H9 (cell line): ENCODE measurements around the gene PPFIA2. TPM values are rescaled to one million over a fixed set of nuclear protein-coding genes. Genes with fewer than 3 reads are reported as not detected.

ENCODE experiments used
- DNase-seq: peaks from one replicate; pipeline ENCODE4 v3.0.0-alpha.2; 2017
- H2AFZ ChIP-seq: one replicate; pipeline ENCODE4 v1.6.1; 2013; ENCODE audit warnings: mild to moderate bottlenecking, low read length, control low read depth, moderate library complexity
- H2AK5ac ChIP-seq: 2 replicates; pipeline ENCODE4 v1.6.1; 2013; ENCODE audit warnings: low read length, control low read depth, mixed read lengths; ENCODE audit not compliant: insufficient read length
- H2BK120ac ChIP-seq: one replicate; pipeline ENCODE4 v1.6.1; 2013; ENCODE audit warnings: low read depth, mild to moderate bottlenecking, low read length, control low read depth, inconsistent platforms; ENCODE audit not compliant: poor library complexity, severe bottlenecking
- H2BK12ac ChIP-seq: 2 replicates; pipeline ENCODE4 v1.6.1; 2013; ENCODE audit warnings: low read length, control low read depth, mixed read lengths, low read depth; ENCODE audit not compliant: insufficient read length
- H2BK15ac ChIP-seq: 2 replicates; pipeline ENCODE4 v1.6.1; 2013; ENCODE audit warnings: low read depth, low read length, control low read depth
- H2BK20ac ChIP-seq: one replicate; pipeline ENCODE4 v1.6.1; 2013; ENCODE audit warnings: low read depth, mild to moderate bottlenecking, low read length, control low read depth, inconsistent platforms; ENCODE audit not compliant: poor library complexity, severe bottlenecking
- H2BK5ac ChIP-seq: 2 replicates; pipeline ENCODE4 v1.6.1; 2013; ENCODE audit warnings: low read length, control low read depth, mixed read lengths; ENCODE audit not compliant: insufficient read length
- H3K14ac ChIP-seq: 2 replicates; pipeline ENCODE4 v1.6.1; 2013; ENCODE audit warnings: low read length, control low read depth; ENCODE audit not compliant: insufficient read depth
- H3K18ac ChIP-seq: 2 replicates; pipeline ENCODE4 v1.6.1; 2013; ENCODE audit warnings: low read depth, mild to moderate bottlenecking, mixed read lengths, low read length, control low read depth; ENCODE audit not compliant: insufficient read length
- H3K23ac ChIP-seq: 2 replicates; pipeline ENCODE4 v1.6.1; 2013; ENCODE audit warnings: low read length, control low read depth, mixed read lengths, low read depth; ENCODE audit not compliant: insufficient read length
- H3K23me2 ChIP-seq: 2 replicates; pipeline ENCODE4 v1.6.1; 2013; ENCODE audit warnings: low read depth, mild to moderate bottlenecking, mixed read lengths, low read length, control low read depth; ENCODE audit not compliant: insufficient read length, poor library complexity, severe bottlenecking
- H3K27ac ChIP-seq: 2 replicates; pipeline ENCODE4 v1.5.1; 2013; ENCODE audit warnings: low read length, control low read depth, mixed read lengths, low read depth; ENCODE audit not compliant: insufficient read length
- H3K27me3 ChIP-seq: 2 replicates; pipeline ENCODE4 v1.6.1; 2013; ENCODE audit warnings: low read length, control low read depth, inconsistent platforms; ENCODE audit not compliant: insufficient read depth
- H3K4ac ChIP-seq: 2 replicates; pipeline ENCODE4 v1.6.1; 2013; ENCODE audit warnings: low read depth, mild to moderate bottlenecking, control low read depth, inconsistent platforms, low read length, moderate library complexity
- H3K4me1 ChIP-seq: 2 replicates; pipeline ENCODE4 v1.6.1; 2013; ENCODE audit warnings: low read length, control low read depth, inconsistent platforms; ENCODE audit not compliant: insufficient read depth
- H3K4me2 ChIP-seq: 2 replicates; pipeline ENCODE4 v1.6.1; 2013; ENCODE audit warnings: low read length, control low read depth, mixed read lengths; ENCODE audit not compliant: insufficient read length, insufficient read depth
- H3K56ac ChIP-seq: 2 replicates; pipeline ENCODE4 v1.6.1; 2013; ENCODE audit warnings: low read depth, mild to moderate bottlenecking, mixed read lengths, low read length, control low read depth; ENCODE audit not compliant: insufficient read length
- H3K79me1 ChIP-seq: 2 replicates; pipeline ENCODE4 v1.6.1; 2013; ENCODE audit warnings: low read depth, mild to moderate bottlenecking, moderate library complexity, low read length, control low read depth, inconsistent platforms; ENCODE audit not compliant: insufficient read depth, poor library complexity, severe bottlenecking
- H3K79me2 ChIP-seq: 2 replicates; pipeline ENCODE4 v1.6.1; 2013; ENCODE audit warnings: low read length, control low read depth, inconsistent platforms; ENCODE audit not compliant: insufficient read depth
- H3K9ac ChIP-seq: 2 replicates; pipeline ENCODE4 v1.6.1; 2013; ENCODE audit warnings: low read length, control low read depth, mixed read lengths; ENCODE audit not compliant: insufficient read length; ENCODE audit errors: extremely low read depth
- H3K9me3 ChIP-seq: one replicate; pipeline ENCODE4 v1.6.1; 2013; ENCODE audit warnings: low read depth, low read length, inconsistent platforms; ENCODE audit not compliant: control insufficient read depth
- H3T11ph ChIP-seq: one replicate; pipeline ENCODE4 v1.6.1; 2013; ENCODE audit warnings: mild to moderate bottlenecking, low read length, control low read depth, inconsistent platforms
- H4K20me1 ChIP-seq: one replicate; pipeline ENCODE4 v1.6.1; 2013; ENCODE audit not compliant: control insufficient read depth, insufficient read length, insufficient read depth
- H4K5ac ChIP-seq: 2 replicates; pipeline ENCODE4 v1.6.1; 2013; ENCODE audit warnings: low read depth, mild to moderate bottlenecking, mixed read lengths, low read length, control low read depth; ENCODE audit not compliant: insufficient read length
- H4K8ac ChIP-seq: replicated peaks from 2 replicates; pipeline ENCODE4 v1.6.1; 2013; ENCODE audit warnings: low read length, control low read depth, mixed read lengths, low read depth; ENCODE audit not compliant: insufficient read length
- H4K91ac ChIP-seq: 2 replicates; pipeline ENCODE4 v1.6.1; 2013; ENCODE audit warnings: low read depth, mild to moderate bottlenecking, moderate library complexity, mixed read lengths, low read length, control low read depth; ENCODE audit not compliant: insufficient read length
- H3K27ac Mint-ChIP-seq, 3 experiments: 2 replicates in 2 of 3; 3 replicates in 1 of 3; pipeline ENCODE4 v1.8.0; 2020 to 2021; ENCODE audit warnings: mixed read lengths in 3 of 3, mild to moderate bottlenecking in 1 of 3, moderate library complexity in 1 of 3
- H3K27me3 Mint-ChIP-seq: 2 replicates; pipeline ENCODE4 v1.8.0; 2021; ENCODE audit warnings: low read depth, mild to moderate bottlenecking, moderate library complexity, mixed read lengths
- H3K36me3 Mint-ChIP-seq, 3 experiments: 2 replicates in 2 of 3; 3 replicates in 1 of 3; pipeline ENCODE4 v1.8.0; 2020 to 2021; ENCODE audit warnings: low read depth in 3 of 3, mixed read lengths in 3 of 3; ENCODE audit not compliant: insufficient read depth in 1 of 3
- H3K4me1 Mint-ChIP-seq, 2 experiments: 2 replicates each; pipeline ENCODE4 v1.8.0; 2020; ENCODE audit warnings: mixed read lengths in 2 of 2
- H3K4me3 Mint-ChIP-seq, 2 experiments: 2 replicates in 1 of 2; 3 replicates in 1 of 2; pipeline ENCODE4 v1.8.0; 2020 to 2021; ENCODE audit warnings: mild to moderate bottlenecking in 2 of 2, mixed read lengths in 2 of 2, moderate library complexity in 1 of 2
- H3K9me3 Mint-ChIP-seq, 2 experiments: 2 replicates in 1 of 2; 3 replicates in 1 of 2; pipeline ENCODE4 v1.8.0; 2020; ENCODE audit warnings: mild to moderate bottlenecking in 2 of 2, mixed read lengths in 2 of 2, moderate library complexity in 1 of 2
- CTCF ChIP-seq: fragments of 200-600 bp; sonication (generic); conservative IDR thresholded peaks from 3 replicates; pipeline ENCODE4 v1.8.0; 2021; ENCODE audit warnings: antibody characterized with exemption, mild to moderate bottlenecking
- WGBS: extraction: QIAGEN DNeasy Blood & Tissue Kit; methylation state at CpG from one replicate; pipeline ENCODE4 v1.1.7; 2013; ENCODE audit warnings: missing lambda C conversion rate, low lambda C conversion rate, mixed read lengths; ENCODE audit not compliant: insufficient read length; ENCODE audit errors: extremely low coverage; 5-methylcytosine and 5-hydroxymethylcytosine counted together
- total RNA-seq: library from RNA; stranded (reverse); gene quantifications from 2 replicates; pipeline ENCODE4 v1.2.1, GENCODE V29; 2021

The PPFIA2 gene
- total RNA-seq, 1 experiment from 2014 or later: 1.3 TPM

DNA sequence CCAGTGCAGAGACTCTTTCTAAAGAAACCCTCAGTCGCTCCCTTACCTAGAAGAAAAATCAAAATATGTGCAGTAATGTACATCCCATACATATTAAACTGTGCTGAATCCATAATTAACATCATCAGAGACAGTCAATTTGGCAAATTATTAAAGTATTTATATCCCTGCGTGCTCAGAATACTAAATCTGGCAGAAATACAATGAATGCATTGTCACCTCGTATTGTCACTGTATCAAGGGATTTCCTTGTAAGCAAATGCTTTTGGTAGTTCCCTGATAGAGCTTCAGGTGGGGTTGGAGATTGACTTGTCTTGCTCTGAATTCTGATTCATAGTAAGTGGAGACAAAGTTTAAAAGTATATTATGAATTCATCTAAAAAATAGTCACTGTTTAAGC lies 319.1 kb downstream of the PPFIA2 start:
- Histone ChIP-seq H3K27me3 (no peaks in the 10 kb centered on the region), H3K4ac (no peak overlapping the region), H3K27ac (no peak overlapping the region), H3K4me1 (no peaks in the 10 kb centered on the region), H2AK5ac (no peak overlapping the region), H2BK5ac (no peak overlapping the region), H4K20me1 (no peaks in the 10 kb centered on the region), H3K79me2 (no peaks in the 10 kb centered on the region), H2BK20ac (no peak overlapping the region), H3K9me3 (no peaks in the 10 kb centered on the region), H4K8ac (no peak overlapping the region), H3K18ac (no peak overlapping the region), H3K4me2 (no peak overlapping the region), H2BK120ac (no peak overlapping the region), H3K79me1 (no peaks in the 10 kb centered on the region), H3K56ac (no peak overlapping the region), H4K91ac (no peak overlapping the region), H2BK12ac (no peak overlapping the region), H3K23ac (no peak overlapping the region), H3T11ph (no peak overlapping the region), H2BK15ac (no peak overlapping the region), H4K5ac (no peak overlapping the region), H3K14ac (no peak overlapping the region), H2AFZ (no peak overlapping the region), H3K9ac (no peak overlapping the region), H3K23me2 (no peaks in the 10 kb centered on the region)
- H3K4me1 Mint-ChIP-seq: no peaks in the 10 kb centered on the region
- DNase-seq: no peak
- H3K27me3 Mint-ChIP-seq: no peaks in the 10 kb centered on the region
- no CpG with 5 or more reads among the region's 3 CpGs for WGBS
- H3K4me3 Mint-ChIP-seq: no peak overlapping the region
- H3K9me3 Mint-ChIP-seq: no peaks in the 10 kb centered on the region
- TF ChIP-seq CTCF: no peak
- H3K27ac Mint-ChIP-seq: no peak overlapping the region
- no peaks in the 10 kb centered on the region for H3K36me3 Mint-ChIP-seq
